HepG2 (cell line): ENCODE data around the gene EYA4. TPM values are rescaled to one million over a fixed set of nuclear protein-coding genes. Genes with fewer than 3 reads are reported as not detected.
A peak's percentile ranks its signal among the peaks of the same experiment; 100 is the strongest.

Experiments used
- ATAC-seq: fragments of 200-7000 bp; cut with Tn5 transposase; 3 replicates; pipeline ENCODE4 v1.9.1; 2020; ENCODE audit warnings: mild to moderate bottlenecking, moderate library complexity
- BruUV-seq: library from RNA; stranded (reverse); fragments of 400-500 nt; replicated peaks from 2 replicates; lab custom pipeline; 2021; lab: Mats Ljungman, UMichigan
- CTCF ChIA-PET: fragments of 300-600 bp; formaldehyde crosslinking; extraction: SDS; loops from one replicate; lab custom pipeline; 2021; ENCODE audit warnings: low total read pairs, inconsistent platforms, low intra/inter-chr PET ratio; lab: Yijun Ruan, JAX
- POLR2A ChIA-PET: fragments of 350-600 bp; sonication (Branson Sonifier 250); formaldehyde crosslinking; loops from one replicate; lab custom pipeline; 2020; ENCODE audit warnings: antibody characterized with exemption, inconsistent platforms; lab: Yijun Ruan, JAX
- DNase-seq: peaks from one replicate; pipeline ENCODE4 v3.0.0-alpha.2; 2015; ENCODE audit warnings: low spot score
- FAIRE-seq: peaks from 3 replicates; lab custom pipeline; 2011; peaks lifted over from hg19 to GRCh38; lab: Jason Lieb, UNC
- H2AFZ ChIP-seq: one replicate; pipeline ENCODE4 v1.6.1; 2011; ENCODE audit warnings: low read length, inconsistent platforms
- H3K27ac ChIP-seq: fragments of 300-600 bp; 3 replicates; pipeline ENCODE4 v1.8.0; 2011; ENCODE audit warnings: mixed run types, mild to moderate bottlenecking, mixed read lengths, low read length, inconsistent platforms; ENCODE audit not compliant: insufficient read depth; ENCODE audit errors: extremely low read length
- H3K27me3 ChIP-seq, 2 experiments: fragments of 200-600 bp in 1 of 2; 2 replicates in 1 of 2; 3 replicates in 1 of 2; pipeline versions ENCODE4 v1.6.0 to v1.8.0; 2011; ENCODE audit warnings: low read length in 2 of 2, mild to moderate bottlenecking in 2 of 2, moderate library complexity in 2 of 2, inconsistent platforms in 1 of 2; ENCODE audit not compliant: insufficient read depth in 2 of 2, control insufficient read depth in 1 of 2
- H3K36me3 ChIP-seq, 2 experiments: fragments of 200-600 bp in 1 of 2; replicated peaks in 1 of 2; 2 replicates in 1 of 2; 3 replicates in 1 of 2; pipeline versions ENCODE4 v1.5.1 to v1.8.0; 2011; ENCODE audit warnings: low read length in 2 of 2, inconsistent platforms in 1 of 2; ENCODE audit not compliant: insufficient read depth in 2 of 2, control insufficient read depth in 1 of 2
- H3K4me1 ChIP-seq: 2 replicates; pipeline ENCODE4 v1.5.1; 2012; ENCODE audit warnings: low read length, inconsistent platforms; ENCODE audit not compliant: insufficient read depth
- H3K4me2 ChIP-seq: 2 replicates; pipeline ENCODE4 v1.6.0; 2011; ENCODE audit warnings: low read depth, low read length, inconsistent platforms
- H3K4me3 ChIP-seq, 3 experiments: fragments of 200-600 bp in 1 of 3; sonication (generic), shearing (Covaris generic) in 1 of 3; replicated peaks in 1 of 3; 2 replicates each; pipeline ENCODE4 v1.5.1; 2011 to 2016; ENCODE audit warnings: low read length in 3 of 3, inconsistent platforms in 2 of 3, low read depth in 2 of 3, mild to moderate bottlenecking in 2 of 3, control low read depth in 1 of 3, mixed read lengths in 1 of 3; ENCODE audit not compliant: insufficient read depth in 1 of 3
- H3K79me2 ChIP-seq: one replicate; pipeline ENCODE4 v1.6.1; 2011; ENCODE audit warnings: low read length, inconsistent platforms; ENCODE audit not compliant: insufficient read depth
- H3K9ac ChIP-seq: 2 replicates; pipeline ENCODE4 v1.6.0; 2011; ENCODE audit warnings: mild to moderate bottlenecking, low read depth, low read length, inconsistent platforms; ENCODE audit not compliant: insufficient read depth
- H3K9me3 ChIP-seq: 2 replicates; pipeline ENCODE4 v1.5.1; 2012; ENCODE audit warnings: mild to moderate bottlenecking, low read length
- H4K20me1 ChIP-seq: 2 replicates; pipeline ENCODE4 v1.6.0; 2011; ENCODE audit warnings: inconsistent platforms, mild to moderate bottlenecking, low read length, moderate library complexity; ENCODE audit not compliant: insufficient read depth
- ATF7 ChIP-seq, 2 experiments: fragments of 450-650 bp in 1 of 2; sonication (generic) in 1 of 2; formaldehyde crosslinking in 1 of 2; IDR thresholded peaks; 2 replicates each; pipeline versions ENCODE4 v1.4.0 to v1.6.1; 2016 to 2020; ENCODE audit warnings: antibody characterized with exemption in 1 of 2, mild to moderate bottlenecking in 1 of 2, missing genetic modification reagents in 1 of 2
- CREB1 ChIP-seq, 2 experiments: fragments of 450-650 bp in 1 of 2; IDR thresholded peaks; 2 replicates each; pipeline ENCODE4 v1.6.1; 2016 to 2017; ENCODE audit warnings: control low read depth in 1 of 2, mild to moderate bottlenecking in 1 of 2, missing compliant biosample characterization in 1 of 2, missing genetic modification characterization in 1 of 2
- HES4 ChIP-seq: sonication (generic); formaldehyde crosslinking; IDR thresholded peaks from 2 replicates; pipeline ENCODE4 v1.9.0; 2021; ENCODE audit warnings: mild to moderate bottlenecking, missing genetic modification reagents, borderline replicate concordance
- HNF4A ChIP-seq: sonication (generic); formaldehyde crosslinking; IDR thresholded peaks from 2 replicates; pipeline ENCODE4 v1.4.0; 2020; ENCODE audit warnings: missing genetic modification reagents
- IRF2 ChIP-seq: IDR thresholded peaks from 2 replicates; pipeline ENCODE4 v1.6.1; 2018; ENCODE audit warnings: missing genetic modification reagents, missing compliant biosample characterization
- MED8 ChIP-seq: sonication (generic); formaldehyde crosslinking; IDR thresholded peaks from 2 replicates; pipeline ENCODE4 v1.8.1; 2023; ENCODE audit warnings: mild to moderate bottlenecking, missing genetic modification reagents; ENCODE audit not compliant: insufficient replicate concordance
- NFIC ChIP-seq: IDR thresholded peaks from 2 replicates; pipeline ENCODE4 v1.6.1; 2012; ENCODE audit warnings: mild to moderate bottlenecking, low read length, inconsistent platforms
- NFKBIZ ChIP-seq: IDR thresholded peaks from 2 replicates; pipeline ENCODE4 v1.6.1; 2018; ENCODE audit warnings: missing genetic modification reagents, missing compliant biosample characterization
- TGIF2 ChIP-seq: IDR thresholded peaks from 2 replicates; pipeline ENCODE4 v1.6.1; 2016; ENCODE audit warnings: control low read depth, missing compliant biosample characterization
- ZBTB7A ChIP-seq: sonication (generic); formaldehyde crosslinking; IDR thresholded peaks from 2 replicates; pipeline ENCODE4 v1.8.0; 2022; ENCODE audit warnings: mild to moderate bottlenecking, missing genetic modification reagents
- ZNF567 ChIP-seq: sonication (generic); formaldehyde crosslinking; IDR thresholded peaks from 2 replicates; pipeline ENCODE4 v1.8.1; 2023; ENCODE audit warnings: mild to moderate bottlenecking, missing genetic modification reagents, borderline replicate concordance
- ZNF672 ChIP-seq: sonication (generic); formaldehyde crosslinking; IDR thresholded peaks from 2 replicates; pipeline ENCODE4 v1.8.1; 2022; ENCODE audit warnings: missing genetic modification reagents
- WGBS: methylation state at CpG from one replicate; pipeline ENCODE4 v1.1.6; 2017; ENCODE audit warnings: low lambda C conversion rate; 5-methylcytosine and 5-hydroxymethylcytosine counted together
- in situ Hi-C: cut with HindIII; loops from 2 replicates; pipeline ENCODE4 v1.10.0; 2017; ENCODE audit warnings: low pct_unique_long_range_greater_than_20kb; ENCODE audit not compliant: extremely low pct_ligation_motif_present
- intact Hi-C: fragments of 100-400 bp; cut with micrococcal nuclease; formaldehyde crosslinking; loops from one replicate; pipeline ENCODE4 v1.10.0; 2022; ENCODE audit not compliant: unreplicated experiment
- polyA plus RNA-seq, 8 experiments: library from polyadenylated mRNA; depleted of rRNA in 3 of 8; stranded (reverse) in 7 of 8; unstranded in 1 of 8; fragments of >200 nt; fragmentation: Illumina TruSeq in 4 of 8; extraction: Trizol in 4 of 8; gene quantifications; 2 replicates each; pipeline versions ENCODE4 v1.2.1 to v1.2.3, GENCODE V29; 2011 to 2016; ENCODE audit warnings: low read depth in 4 of 8, missing spikeins in 1 of 8, mixed read lengths in 1 of 8; ENCODE audit not compliant: insufficient read depth in 1 of 8
- total RNA-seq, 5 experiments: library from RNA; depleted of rRNA; stranded (reverse); fragments of >200 nt; fragmentation: Illumina TruSeq; extraction: Trizol; gene quantifications; 2 replicates each; pipeline ENCODE4 v1.2.3, GENCODE V29; 2016; ENCODE audit warnings: low read depth in 1 of 5
- TF ChIP-seq, protein P1 (sequence below): sonication (generic); formaldehyde crosslinking; IDR thresholded peaks from 2 replicates; pipeline ENCODE4 v1.8.1; 2023; ENCODE audit warnings: missing genetic modification reagents, mild to moderate bottlenecking, borderline replicate concordance

The EYA4 gene
- total and polyA plus RNA-seq, 2 of the 13 experiments (the other 11 are each of a cell fraction or from before 2014, with no cell fraction given): not detected

DNA sequence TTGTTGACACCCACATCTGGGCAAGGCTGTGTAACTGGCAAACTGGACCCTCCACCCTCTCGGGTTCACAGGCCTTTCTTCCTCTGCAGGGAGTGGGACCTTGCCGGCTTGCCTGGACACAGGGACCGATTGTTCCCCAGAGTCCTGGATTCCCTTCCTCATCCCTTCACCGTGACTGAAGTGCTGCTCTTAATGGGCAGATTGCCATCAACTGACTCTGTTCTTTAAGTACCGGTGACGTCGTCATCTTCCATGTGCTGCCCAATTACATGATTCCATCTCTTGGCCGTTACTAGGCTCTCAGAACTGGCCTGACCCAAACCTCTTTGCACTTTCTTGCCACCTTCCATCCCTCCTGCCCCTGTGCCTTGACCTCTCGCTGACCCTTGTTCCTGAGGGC, 85.4 kb downstream of the EYA4 start:
- TF ChIP-seq ZBTB7A (no peak), HNF4A (CRISPR knock-in tag) (no peak), ZNF672 (no peak), IRF2 (no peak), NFIC (no peak), NFKBIZ (CRISPR knock-in tag) (no peak), CREB1 (IDR thresholded peaks at IDR 0.05) (peak; percentile 57), CREB1 (CRISPR knock-in tag; IDR thresholded peaks at IDR 0.05) (no peak), ZNF567 (CRISPR knock-in tag) (no peak), MED8 (no peak), ATF7 (IDR thresholded peaks at IDR 0.05) (peak; percentile 85), ATF7 (CRISPR knock-in tag; IDR thresholded peaks at IDR 0.05) (no peak), TGIF2 (CRISPR knock-in tag) (no peak), HES4 (no peak)
- TF ChIP-seq, protein P1, sequence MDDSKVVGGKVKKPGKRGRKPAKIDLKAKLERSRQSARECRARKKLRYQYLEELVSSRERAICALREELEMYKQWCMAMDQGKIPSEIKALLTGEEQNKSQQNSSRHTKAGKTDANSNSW (CRISPR knock-in tag): no peak
- TF ChIP-seq, all 625 proteins: peak for 2
- H4K20me1 ChIP-seq: no peaks in the 10 kb centered on the region
- no peaks in the 10 kb centered on the region for H3K9me3 ChIP-seq
- H3K27ac ChIP-seq: no peak overlapping the region
- no peak overlapping the region for H3K9ac ChIP-seq
- FAIRE-seq (no peak), DNase-seq (no peak), ATAC-seq (no peak)
- no TSS peak for BruUV-seq
- no peak overlapping the region for H2AFZ ChIP-seq
- in situ Hi-C loops: no loop called here
- H3K27me3 ChIP-seq: no peaks in the 10 kb centered on the region
- no peak overlapping the region for H3K4me2 ChIP-seq
- intact Hi-C loops: no loop called here
- ChIA-PET POLR2A (no interaction called here), CTCF (no interaction called here)
- H3K4me3 ChIP-seq: no peak overlapping the region
- no peaks in the 10 kb centered on the region for H3K79me2 ChIP-seq
- H3K4me1 ChIP-seq: no peaks in the 10 kb centered on the region
- WGBS: 23% methylated on average over 9 of the region's 9 CpGs
- no peaks in the 10 kb centered on the region for H3K36me3 ChIP-seq
